ENCODE measurements around the gene CREB3L2.

The CREB3L2 gene

GRCh38 chr7:137891016-137891655 is 110.8 kb downstream of the CREB3L2 start:
- DNase-seq, result no peak

GRCh38 chr7:137890449-137890921 is 111.4 kb downstream of the CREB3L2 start:
- no peak for DNase-seq

- DNase-seq, result no peak
Observed at GRCh38 chr7:137888241-137888640, 113.6 kb downstream of the CREB3L2 start.

- no peak for DNase-seq
Observed at GRCh38 chr7:137886746-137887145, 115.1 kb downstream of the CREB3L2 start.

GRCh38 chr7:137886281-137886680 is 115.6 kb downstream of the CREB3L2 start:
- DNase-seq, result no peak

GRCh38 chr7:137885678-137886077 is 116.2 kb downstream of the CREB3L2 start:
- no peak for DNase-seq

GRCh38 chr7:137882806-137883205 is 119.1 kb downstream of the CREB3L2 start:
- no peak for DNase-seq

- DNase-seq, result no peak
Observed at GRCh38 chr7:137882261-137882668, 119.6 kb downstream of the CREB3L2 start.

- DNase-seq, result no peak
Observed at GRCh38 chr7:137881607-137882260, 120.2 kb downstream of the CREB3L2 start.

GRCh38 chr7:137880432-137880831 is 121.5 kb downstream of the CREB3L2 start:
- DNase-seq, result no peak

- DNase-seq, result no peak
Observed at GRCh38 chr7:137879357-137880158, 122.3 kb downstream of the CREB3L2 start.

- no peak for DNase-seq
Observed at GRCh38 chr7:137878333-137878961, 123.4 kb downstream of the CREB3L2 start.

GRCh38 chr7:137877027-137877675 is 124.7 kb downstream of the CREB3L2 start:
- no peak for DNase-seq

GRCh38 chr7:137875746-137876145 is 126.1 kb downstream of the CREB3L2 start:
- no peak for DNase-seq

GRCh38 chr7:137873979-137874777 is 127.7 kb downstream of the CREB3L2 start:
- DNase-seq, result no peak

GRCh38 chr7:137873524-137873923 is 128.4 kb downstream of the CREB3L2 start:
- DNase-seq, result no peak

GRCh38 chr7:137871170-137871915 is 130.5 kb downstream of the CREB3L2 start:
- no peak for DNase-seq

GRCh38 chr7:137870684-137871083 is 131.2 kb downstream of the CREB3L2 start:
- DNase-seq, result no peak

- no peak for DNase-seq
Observed at GRCh38 chr7:137870078-137870477, 131.8 kb downstream of the CREB3L2 start.

- DNase-seq, result no peak
Observed at GRCh38 chr7:137869260-137869659, 132.6 kb downstream of the CREB3L2 start.

- no peak for DNase-seq
Observed at GRCh38 chr7:137867289-137867688, 134.6 kb downstream of the CREB3L2 start.
